Parathyroid adenoma (tissue), 2 donors: ENCODE measurements around the gene SGPP1.
A peak's percentile ranks its signal among the peaks of the same experiment; 100 is the strongest.

ENCODE experiments used
- H2AFZ ChIP-seq: fragments of 300-600 bp; sonication (generic); one replicate; pipeline ENCODE4 v1.7.0; 2017; ENCODE audit warnings: antibody characterized with exemption, mild to moderate bottlenecking
- H3K27ac ChIP-seq: fragments of 300-600 bp; sonication (generic); one replicate; pipeline ENCODE4 v1.7.0; 2017
- H3K27me3 ChIP-seq: fragments of 300-600 bp; sonication (generic); one replicate; pipeline ENCODE4 v1.7.0; 2017; ENCODE audit warnings: low read length; ENCODE audit not compliant: control insufficient read depth, insufficient read depth
- H3K36me3 ChIP-seq: fragments of 300-600 bp; sonication (generic); one replicate; pipeline ENCODE4 v1.7.0; 2017; ENCODE audit warnings: low read length; ENCODE audit not compliant: control insufficient read depth, insufficient read depth
- H3K4me1 ChIP-seq: fragments of 300-600 bp; sonication (generic); one replicate; pipeline ENCODE4 v1.7.0; 2017; ENCODE audit warnings: control low read depth
- H3K4me2 ChIP-seq: fragments of 300-600 bp; sonication (generic); one replicate; pipeline ENCODE4 v1.7.0; 2017; ENCODE audit warnings: low read length
- H3K4me3 ChIP-seq: fragments of 300-600 bp; sonication (generic); one replicate; pipeline ENCODE4 v1.7.0; 2017; ENCODE audit warnings: low read depth, low read length
- H3K79me2 ChIP-seq: fragments of 300-600 bp; sonication (generic); one replicate; pipeline ENCODE4 v1.7.0; 2017; ENCODE audit warnings: control low read depth
- H3K9ac ChIP-seq: fragments of 300-600 bp; sonication (generic); one replicate; pipeline ENCODE4 v1.7.0; 2017; ENCODE audit warnings: mild to moderate bottlenecking
- H3K9me3 ChIP-seq: fragments of 300-600 bp; sonication (generic); one replicate; pipeline ENCODE4 v1.7.0; 2017; ENCODE audit warnings: low read length; ENCODE audit not compliant: control insufficient read depth
- TF ChIP-seq, protein P1 (sequence below): fragments of 300-600 bp; sonication (generic); IDR thresholded peaks from one replicate; pipeline ENCODE4 v1.7.0; 2017; ENCODE audit warnings: antibody characterized with exemption, mild to moderate bottlenecking
- donor health status: primary hyperparathyroidism.

SGPP1 gene, protein sequence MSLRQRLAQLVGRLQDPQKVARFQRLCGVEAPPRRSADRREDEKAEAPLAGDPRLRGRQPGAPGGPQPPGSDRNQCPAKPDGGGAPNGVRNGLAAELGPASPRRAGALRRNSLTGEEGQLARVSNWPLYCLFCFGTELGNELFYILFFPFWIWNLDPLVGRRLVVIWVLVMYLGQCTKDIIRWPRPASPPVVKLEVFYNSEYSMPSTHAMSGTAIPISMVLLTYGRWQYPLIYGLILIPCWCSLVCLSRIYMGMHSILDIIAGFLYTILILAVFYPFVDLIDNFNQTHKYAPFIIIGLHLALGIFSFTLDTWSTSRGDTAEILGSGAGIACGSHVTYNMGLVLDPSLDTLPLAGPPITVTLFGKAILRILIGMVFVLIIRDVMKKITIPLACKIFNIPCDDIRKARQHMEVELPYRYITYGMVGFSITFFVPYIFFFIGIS

DNA sequence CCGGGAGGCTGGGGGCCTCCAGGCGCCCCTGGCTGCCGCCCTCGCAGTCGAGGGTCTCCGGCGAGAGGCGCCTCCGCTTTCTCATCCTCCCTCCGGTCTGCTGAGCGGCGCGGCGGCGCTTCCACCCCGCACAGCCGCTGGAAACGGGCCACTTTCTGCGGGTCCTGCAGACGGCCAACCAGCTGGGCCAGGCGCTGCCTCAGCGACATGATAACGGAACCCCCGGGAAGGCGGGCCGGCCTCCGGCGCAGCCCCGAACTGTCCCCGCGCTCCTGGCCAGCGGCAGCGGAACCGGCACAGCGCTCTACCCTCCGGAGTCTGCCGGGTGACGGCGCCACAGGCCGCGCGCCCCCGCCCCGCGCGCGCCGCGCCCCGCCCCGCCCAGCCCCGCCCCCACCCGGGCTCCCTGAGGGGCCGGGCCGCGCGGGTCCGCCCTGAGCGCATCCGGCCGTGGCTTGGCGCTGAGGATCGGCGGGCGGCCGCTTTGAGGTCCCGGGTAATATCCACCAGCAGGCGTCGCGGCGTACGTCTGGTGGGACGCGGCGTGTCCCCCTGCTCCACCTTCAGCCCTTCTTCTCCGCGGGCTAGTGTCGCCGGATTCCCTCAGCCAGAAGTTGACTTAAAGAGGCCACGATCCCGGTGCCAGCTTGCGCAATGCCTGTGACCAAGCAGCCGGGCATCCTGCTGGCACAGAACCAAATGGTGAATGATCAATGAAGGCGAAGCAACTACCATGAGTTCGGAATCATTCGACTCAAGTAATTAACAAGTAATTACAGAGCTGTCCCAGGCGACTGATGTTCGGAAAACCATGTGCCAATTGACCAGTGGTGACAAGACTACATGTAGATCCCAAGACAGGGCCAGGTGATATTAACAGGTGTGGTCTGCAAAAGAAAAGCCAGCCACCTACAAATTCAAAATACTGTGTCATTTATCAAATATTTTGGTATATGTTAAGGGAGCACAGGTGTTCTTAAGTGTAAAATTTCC lies at the start of gene SGPP1:
SGPP1 (minus strand) TSS at position 330 of the 993 bp plus-strand sequence; CDS start at position 209, 121 bp downstream.
- no peaks in the 10 kb centered on the region for H3K27me3 ChIP-seq
- H3K4me2 ChIP-seq, result peak within 1 kb of the TSS; percentile 75
- TF ChIP-seq, protein P1, sequence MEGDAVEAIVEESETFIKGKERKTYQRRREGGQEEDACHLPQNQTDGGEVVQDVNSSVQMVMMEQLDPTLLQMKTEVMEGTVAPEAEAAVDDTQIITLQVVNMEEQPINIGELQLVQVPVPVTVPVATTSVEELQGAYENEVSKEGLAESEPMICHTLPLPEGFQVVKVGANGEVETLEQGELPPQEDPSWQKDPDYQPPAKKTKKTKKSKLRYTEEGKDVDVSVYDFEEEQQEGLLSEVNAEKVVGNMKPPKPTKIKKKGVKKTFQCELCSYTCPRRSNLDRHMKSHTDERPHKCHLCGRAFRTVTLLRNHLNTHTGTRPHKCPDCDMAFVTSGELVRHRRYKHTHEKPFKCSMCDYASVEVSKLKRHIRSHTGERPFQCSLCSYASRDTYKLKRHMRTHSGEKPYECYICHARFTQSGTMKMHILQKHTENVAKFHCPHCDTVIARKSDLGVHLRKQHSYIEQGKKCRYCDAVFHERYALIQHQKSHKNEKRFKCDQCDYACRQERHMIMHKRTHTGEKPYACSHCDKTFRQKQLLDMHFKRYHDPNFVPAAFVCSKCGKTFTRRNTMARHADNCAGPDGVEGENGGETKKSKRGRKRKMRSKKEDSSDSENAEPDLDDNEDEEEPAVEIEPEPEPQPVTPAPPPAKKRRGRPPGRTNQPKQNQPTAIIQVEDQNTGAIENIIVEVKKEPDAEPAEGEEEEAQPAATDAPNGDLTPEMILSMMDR, result peak; percentile 35
- peak within 1 kb of the TSS; percentile 83 for H3K4me3 ChIP-seq
- peak within 1 kb of the TSS; percentile 70 for H3K27ac ChIP-seq
- no peaks in the 10 kb centered on the region for H3K9me3 ChIP-seq
- H2AFZ ChIP-seq, result peak within 1 kb of the TSS; percentile 96
- H3K9ac ChIP-seq, result peak within 1 kb of the TSS; percentile 72
- no peaks in the 10 kb centered on the region for H3K36me3 ChIP-seq
- H3K4me1 ChIP-seq, result peaks cover 11% of the 10 kb centered on the region
- peaks cover 18% of the 10 kb centered on the region for H3K79me2 ChIP-seq

DNA sequence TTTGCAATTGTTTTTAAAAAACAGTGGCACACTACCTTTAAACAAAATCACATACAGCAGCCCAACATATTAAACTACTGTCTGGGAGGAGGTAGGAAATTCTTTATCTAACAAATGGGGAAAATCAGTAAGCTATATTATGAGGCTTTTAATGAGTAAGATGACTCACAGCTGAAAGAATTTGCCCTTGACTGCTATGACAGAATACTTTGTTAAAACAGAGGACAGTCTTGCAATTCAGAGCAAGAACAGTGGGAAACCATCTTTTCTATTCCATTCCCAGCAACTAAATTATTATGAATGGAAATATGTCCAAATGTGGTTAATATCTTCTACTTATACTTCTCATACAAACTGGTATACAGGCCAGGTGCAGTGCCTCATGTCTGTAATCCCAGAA lies 49.2 kb upstream of the SGPP1 start:
- no peak overlapping the region for H3K9ac ChIP-seq
- no peak overlapping the region for H2AFZ ChIP-seq
- TF ChIP-seq, protein P1, result no peak
- no peaks in the 10 kb centered on the region for H3K9me3 ChIP-seq
- H3K79me2 ChIP-seq, result no peaks in the 10 kb centered on the region
- no peak overlapping the region for H3K4me2 ChIP-seq
- no peaks in the 10 kb centered on the region for H3K27me3 ChIP-seq
- no peak overlapping the region for H3K27ac ChIP-seq
- H3K4me3 ChIP-seq, result no peak overlapping the region
- no peaks in the 10 kb centered on the region for H3K36me3 ChIP-seq
- no peaks in the 10 kb centered on the region for H3K4me1 ChIP-seq

DNA sequence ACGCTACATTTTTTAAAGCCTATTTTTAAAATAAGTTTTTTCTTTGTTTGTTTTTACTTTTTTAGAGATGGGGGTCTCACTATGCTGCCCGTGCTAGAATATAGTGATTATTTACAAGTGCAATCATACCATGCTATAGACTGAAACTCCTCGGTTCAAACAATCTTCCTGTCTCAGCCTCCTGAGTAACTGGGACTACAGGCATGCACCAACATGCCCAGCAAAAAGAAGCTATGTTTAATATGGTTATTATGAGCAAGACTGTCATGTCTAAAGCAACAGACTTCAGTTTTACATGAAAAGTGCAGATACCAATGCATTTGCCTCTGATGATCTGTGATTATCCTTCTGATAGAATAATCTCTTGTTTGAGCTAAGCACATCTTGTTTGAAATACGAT lies 45.6 kb upstream of the SGPP1 start:
- no peak overlapping the region for H3K4me3 ChIP-seq
- H3K27ac ChIP-seq, result no peak overlapping the region
- H3K9ac ChIP-seq, result no peak overlapping the region
- no peak overlapping the region for H2AFZ ChIP-seq
- H3K27me3 ChIP-seq, result no peaks in the 10 kb centered on the region
- no peaks in the 10 kb centered on the region for H3K4me1 ChIP-seq
- no peak overlapping the region for H3K4me2 ChIP-seq
- H3K36me3 ChIP-seq, result no peaks in the 10 kb centered on the region
- no peaks in the 10 kb centered on the region for H3K9me3 ChIP-seq
- TF ChIP-seq, protein P1, result no peak
- no peaks in the 10 kb centered on the region for H3K79me2 ChIP-seq

DNA sequence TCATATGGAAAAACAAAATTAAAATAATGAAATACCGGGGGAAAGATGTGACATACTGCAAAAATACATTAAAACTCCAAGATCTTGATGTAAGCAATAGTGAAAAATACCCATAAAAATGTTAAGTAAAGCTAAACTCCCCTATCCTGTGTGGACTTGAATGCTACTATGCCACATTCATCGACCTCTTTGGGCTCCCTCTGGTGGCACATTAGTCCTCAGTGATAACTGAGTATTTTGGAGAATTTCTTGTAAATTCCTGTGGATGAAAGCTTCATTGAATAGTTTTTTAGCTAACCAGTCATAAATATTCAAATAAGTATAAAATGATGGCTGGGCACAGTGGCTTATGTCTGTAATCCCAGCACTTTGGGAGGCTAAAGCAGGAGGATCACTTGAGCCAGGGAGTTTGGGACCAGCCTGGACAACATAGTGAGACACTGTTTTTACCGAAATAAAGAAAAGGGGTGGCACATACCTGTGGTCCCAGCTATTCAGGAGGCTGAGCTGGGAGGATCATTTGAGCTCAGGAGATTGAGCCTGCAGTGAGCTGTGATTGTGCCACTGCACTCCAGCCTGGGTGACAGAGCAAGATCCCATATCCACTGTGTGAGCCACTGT lies 42.4 kb upstream of the SGPP1 start:
- Histone ChIP-seq H3K9me3 (no peaks in the 10 kb centered on the region), H3K27me3 (no peaks in the 10 kb centered on the region), H3K4me2 (no peak overlapping the region), H2AFZ (no peak overlapping the region), H3K27ac (no peak overlapping the region), H3K79me2 (no peaks in the 10 kb centered on the region), H3K4me1 (no peaks in the 10 kb centered on the region), H3K36me3 (no peaks in the 10 kb centered on the region), H3K9ac (no peak overlapping the region), H3K4me3 (no peak overlapping the region)
- TF ChIP-seq, protein P1, result peak; percentile 66
